ENCODE results near the gene ARSB.

- TF ChIP-seq CTCF (conservative IDR thresholded peaks at IDR 0.05 in 1 of 2, IDR thresholded peaks at IDR 0.05 in 1 of 2; ENCODE audit: low read depth in 1 of 2, low read length in 2 of 2) (no peak), EZH2 (IDR thresholded peaks at IDR 0.05; ENCODE audit: low read length, missing control alignments) (no peak)
Observed at GRCh38 chr5:79011869-79012268, 26.8 kb upstream of the ARSB start.
